ENCODE measurements around the gene DGKI.

Gene DGKI

GRCh38 chr7:137727413-137727812, 119.4 kb downstream of the DGKI start:
- TF ChIP-seq, protein P1, sequence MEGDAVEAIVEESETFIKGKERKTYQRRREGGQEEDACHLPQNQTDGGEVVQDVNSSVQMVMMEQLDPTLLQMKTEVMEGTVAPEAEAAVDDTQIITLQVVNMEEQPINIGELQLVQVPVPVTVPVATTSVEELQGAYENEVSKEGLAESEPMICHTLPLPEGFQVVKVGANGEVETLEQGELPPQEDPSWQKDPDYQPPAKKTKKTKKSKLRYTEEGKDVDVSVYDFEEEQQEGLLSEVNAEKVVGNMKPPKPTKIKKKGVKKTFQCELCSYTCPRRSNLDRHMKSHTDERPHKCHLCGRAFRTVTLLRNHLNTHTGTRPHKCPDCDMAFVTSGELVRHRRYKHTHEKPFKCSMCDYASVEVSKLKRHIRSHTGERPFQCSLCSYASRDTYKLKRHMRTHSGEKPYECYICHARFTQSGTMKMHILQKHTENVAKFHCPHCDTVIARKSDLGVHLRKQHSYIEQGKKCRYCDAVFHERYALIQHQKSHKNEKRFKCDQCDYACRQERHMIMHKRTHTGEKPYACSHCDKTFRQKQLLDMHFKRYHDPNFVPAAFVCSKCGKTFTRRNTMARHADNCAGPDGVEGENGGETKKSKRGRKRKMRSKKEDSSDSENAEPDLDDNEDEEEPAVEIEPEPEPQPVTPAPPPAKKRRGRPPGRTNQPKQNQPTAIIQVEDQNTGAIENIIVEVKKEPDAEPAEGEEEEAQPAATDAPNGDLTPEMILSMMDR (IDR thresholded peaks at IDR 0.05; ENCODE audit: low read depth, low read length): no peak
- in situ Hi-C loops (cut with HindIII; ENCODE audit: low sequenced_read_pairs): no loop called here
- no peak overlapping the region for H3K4me3 ChIP-seq (ENCODE audit: low read depth, low read length)
- no peak for DNase-seq (ENCODE audit: low read depth, low spot score)

DNA sequence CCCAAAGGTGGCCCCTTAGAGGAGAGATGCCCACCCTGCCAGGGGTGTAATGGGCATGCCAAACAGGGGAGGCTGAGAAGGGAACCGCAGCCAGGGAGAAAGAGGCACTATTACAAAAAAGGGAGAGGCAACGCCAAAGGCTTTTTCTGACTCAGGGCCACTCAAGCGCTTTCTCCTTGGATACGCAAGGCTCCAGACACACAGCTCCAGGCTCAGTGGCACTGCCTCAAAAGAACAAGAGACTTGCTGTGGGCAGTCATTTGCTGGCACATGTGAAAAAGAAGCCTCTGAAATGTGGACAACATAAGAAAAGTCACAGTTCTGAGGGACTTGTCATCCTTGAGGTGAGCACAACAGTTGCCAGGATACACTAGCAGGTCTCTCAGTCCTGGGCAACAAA, 128.4 kb downstream of the DGKI start:
- no peak for DNase-seq (ENCODE audit: low read depth, low spot score)
- TF ChIP-seq, protein P1 (IDR thresholded peaks at IDR 0.05; ENCODE audit: low read depth, low read length): no peak
- no peak overlapping the region for H3K4me3 ChIP-seq (ENCODE audit: low read depth, low read length)
- in situ Hi-C loops (cut with HindIII; ENCODE audit: low sequenced_read_pairs): no loop called here

- no peak overlapping the region for H3K4me3 ChIP-seq (ENCODE audit: low read depth, low read length)
- in situ Hi-C loops (cut with HindIII; ENCODE audit: low sequenced_read_pairs): no loop called here
- peak; percentile 84 for DNase-seq (ENCODE audit: low read depth, low spot score)
- TF ChIP-seq, protein P1 (IDR thresholded peaks at IDR 0.05; ENCODE audit: low read depth, low read length): no peak
Observed at GRCh38 chr7:137717811-137718271, 128.9 kb downstream of the DGKI start.

GRCh38 chr7:137717045-137717444, 129.7 kb downstream of the DGKI start:
- TF ChIP-seq, protein P1 (IDR thresholded peaks at IDR 0.05; ENCODE audit: low read depth, low read length): no peak
- H3K4me3 ChIP-seq (ENCODE audit: low read depth, low read length): no peak overlapping the region
- DNase-seq (ENCODE audit: low read depth, low spot score): no peak
- in situ Hi-C loops (cut with HindIII; ENCODE audit: low sequenced_read_pairs): no loop called here

GRCh38 chr7:137716061-137716460, 130.7 kb downstream of the DGKI start:
- in situ Hi-C loops (cut with HindIII; ENCODE audit: low sequenced_read_pairs): no loop called here
- TF ChIP-seq, protein P1 (IDR thresholded peaks at IDR 0.05; ENCODE audit: low read depth, low read length): no peak
- no peak overlapping the region for H3K4me3 ChIP-seq (ENCODE audit: low read depth, low read length)
- DNase-seq (ENCODE audit: low read depth, low spot score): no peak

DNA sequence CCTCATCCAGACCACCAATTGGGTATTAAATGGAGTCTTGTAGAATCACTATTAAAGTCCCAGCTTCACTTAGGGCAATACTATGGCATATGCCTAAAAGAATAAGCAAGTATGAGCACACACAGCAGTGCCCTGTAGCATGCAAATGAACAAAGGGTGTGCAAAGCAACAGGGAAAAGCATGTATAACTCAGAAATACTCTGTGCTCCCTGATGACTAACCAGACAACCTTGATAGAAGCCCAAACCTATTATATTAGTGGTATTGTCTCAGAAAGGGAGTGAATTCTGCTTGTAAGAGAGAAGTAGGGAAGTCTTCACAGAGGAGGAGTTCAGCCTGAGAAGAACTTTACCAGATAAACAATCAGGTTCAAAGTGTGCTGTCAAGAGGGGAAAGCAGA, 131.2 kb downstream of the DGKI start:
- DNase-seq (ENCODE audit: low read depth, low spot score): peak; percentile 31
- in situ Hi-C loops (cut with HindIII; ENCODE audit: low sequenced_read_pairs): no loop called here
- H3K4me3 ChIP-seq (ENCODE audit: low read depth, low read length): no peak overlapping the region

More for the DNA sequence above, 131.2 kb downstream of the DGKI start:
- TF ChIP-seq, protein P1 (IDR thresholded peaks at IDR 0.05; ENCODE audit: low read depth, low read length): no peak

All from astrocyte of the spinal cord (primary cell).